ENCODE data around the gene TFPI2.

Gene TFPI2

GRCh38 chr7:93902777-93903423 is 12.3 kb upstream of the TFPI2 start:
- H3K9me3 ChIP-seq (ENCODE audit: low read length), result no peaks in the 10 kb centered on the region
- no peaks in the 10 kb centered on the region for H3K36me3 ChIP-seq (ENCODE audit: insufficient read depth, low read length)
- no peak overlapping the region for H3K4me3 ChIP-seq (ENCODE audit: low read depth in 1 of 2, low read length in 2 of 2)
- H3K27ac ChIP-seq (ENCODE audit: low read depth, low read length), result no peak overlapping the region
- H3K9ac ChIP-seq (ENCODE audit: low read length), result no peak overlapping the region
- H3K4me1 ChIP-seq (ENCODE audit: insufficient read depth, low read length), result no peaks in the 10 kb centered on the region
- no peaks in the 10 kb centered on the region for H3K27me3 ChIP-seq (ENCODE audit: control insufficient read depth in 1 of 2, insufficient read depth in 2 of 2, low read length in 2 of 2)

GRCh38 chr7:93897680-93898079 is 7.1 kb upstream of the TFPI2 start:
- Histone ChIP-seq H3K27me3 (ENCODE audit: control insufficient read depth in 1 of 2, insufficient read depth in 2 of 2, low read length in 2 of 2) (no peaks in the 10 kb centered on the region), H3K4me3 (ENCODE audit: low read depth in 1 of 2, low read length in 2 of 2) (no peak overlapping the region), H3K36me3 (ENCODE audit: insufficient read depth, low read length) (no peaks in the 10 kb centered on the region), H3K4me1 (ENCODE audit: insufficient read depth, low read length) (no peaks in the 10 kb centered on the region), H3K9me3 (ENCODE audit: low read length) (no peaks in the 10 kb centered on the region), H3K27ac (ENCODE audit: low read depth, low read length) (no peak overlapping the region), H3K9ac (ENCODE audit: low read length) (no peak overlapping the region)

- no peaks in the 10 kb centered on the region for H3K27me3 ChIP-seq (ENCODE audit: control insufficient read depth in 1 of 2, insufficient read depth in 2 of 2, low read length in 2 of 2)
- H3K4me1 ChIP-seq (ENCODE audit: insufficient read depth, low read length), result no peaks in the 10 kb centered on the region
- no peak overlapping the region for H3K9ac ChIP-seq (ENCODE audit: low read length)
- H3K36me3 ChIP-seq (ENCODE audit: insufficient read depth, low read length), result no peaks in the 10 kb centered on the region
- H3K4me3 ChIP-seq (ENCODE audit: low read depth in 1 of 2, low read length in 2 of 2), result no peak overlapping the region
- H3K9me3 ChIP-seq (ENCODE audit: low read length), result no peaks in the 10 kb centered on the region
- H3K27ac ChIP-seq (ENCODE audit: low read depth, low read length), result no peak overlapping the region
Measured at GRCh38 chr7:93895859-93896600, 5.5 kb upstream of the TFPI2 start.

GRCh38 chr7:93894966-93895640 is 4.5 kb upstream of the TFPI2 start:
- peaks cover 0 to 4% of the 10 kb centered on the region in 2 donors for H3K27me3 ChIP-seq (ENCODE audit: control insufficient read depth in 1 of 2, insufficient read depth in 2 of 2, low read length in 2 of 2)
- H3K36me3 ChIP-seq (ENCODE audit: insufficient read depth, low read length), result no peaks in the 10 kb centered on the region
- H3K4me3 ChIP-seq (ENCODE audit: low read depth in 1 of 2, low read length in 2 of 2), result no peak overlapping the region
- H3K9me3 ChIP-seq (ENCODE audit: low read length), result no peaks in the 10 kb centered on the region
- no peak overlapping the region for H3K27ac ChIP-seq (ENCODE audit: low read depth, low read length)
- H3K9ac ChIP-seq (ENCODE audit: low read length), result no peak overlapping the region
- H3K4me1 ChIP-seq (ENCODE audit: insufficient read depth, low read length), result no peaks in the 10 kb centered on the region

- H3K27me3 ChIP-seq (ENCODE audit: control insufficient read depth in 1 of 2, insufficient read depth in 2 of 2, low read length in 2 of 2), result peaks cover 0 to 7% of the 10 kb centered on the region in 2 donors
- no peak overlapping the region for H3K27ac ChIP-seq (ENCODE audit: low read depth, low read length)
- no peaks in the 10 kb centered on the region for H3K9me3 ChIP-seq (ENCODE audit: low read length)
- no peaks in the 10 kb centered on the region for H3K36me3 ChIP-seq (ENCODE audit: insufficient read depth, low read length)
- no peaks in the 10 kb centered on the region for H3K4me1 ChIP-seq (ENCODE audit: insufficient read depth, low read length)
- H3K9ac ChIP-seq (ENCODE audit: low read length), result no peak overlapping the region
- H3K4me3 ChIP-seq (ENCODE audit: low read depth in 1 of 2, low read length in 2 of 2), result no peak overlapping the region
Measured at GRCh38 chr7:93894426-93894825, 3.9 kb upstream of the TFPI2 start.

GRCh38 chr7:93890041-93890463 is 501 bp downstream of the TFPI2 start:
- Histone ChIP-seq H3K27me3 (ENCODE audit: control insufficient read depth in 1 of 2, insufficient read depth in 2 of 2, low read length in 2 of 2) (peaks cover 0 to 7% of the 10 kb centered on the region in 2 donors), H3K4me1 (ENCODE audit: insufficient read depth, low read length) (no peaks in the 10 kb centered on the region), H3K4me3 (ENCODE audit: low read depth in 1 of 2, low read length in 2 of 2) (peak overlapping the region; percentile 52 to 71), H3K9ac (ENCODE audit: low read length) (no peak overlapping the region), H3K9me3 (ENCODE audit: low read length) (no peaks in the 10 kb centered on the region), H3K27ac (ENCODE audit: low read depth, low read length) (no peak overlapping the region), H3K36me3 (ENCODE audit: insufficient read depth, low read length) (no peaks in the 10 kb centered on the region)

- Histone ChIP-seq H3K9me3 (ENCODE audit: low read length) (no peaks in the 10 kb centered on the region), H3K9ac (ENCODE audit: low read length) (no peak overlapping the region), H3K27ac (ENCODE audit: low read depth, low read length) (no peak overlapping the region), H3K4me1 (ENCODE audit: insufficient read depth, low read length) (no peaks in the 10 kb centered on the region), H3K36me3 (ENCODE audit: insufficient read depth, low read length) (no peaks in the 10 kb centered on the region), H3K27me3 (ENCODE audit: control insufficient read depth in 1 of 2, insufficient read depth in 2 of 2, low read length in 2 of 2) (peaks cover 0 to 7% of the 10 kb centered on the region in 2 donors), H3K4me3 (ENCODE audit: low read depth in 1 of 2, low read length in 2 of 2) (no peak overlapping the region)
Measured at GRCh38 chr7:93889261-93889660, 1.3 kb downstream of the TFPI2 start.

- H3K9ac ChIP-seq (ENCODE audit: low read length), result no peak overlapping the region
- H3K4me3 ChIP-seq (ENCODE audit: low read depth in 1 of 2, low read length in 2 of 2), result no peak overlapping the region
Measured at GRCh38 chr7:93884541-93884940, 6.0 kb downstream of the TFPI2 start.

GRCh38 chr7:93883917-93884345 is 6.6 kb downstream of the TFPI2 start:
- Histone ChIP-seq H3K27me3 (ENCODE audit: control insufficient read depth in 1 of 2, insufficient read depth in 2 of 2, low read length in 2 of 2) (no peaks in the 10 kb centered on the region), H3K9ac (ENCODE audit: low read length) (no peak overlapping the region), H3K36me3 (ENCODE audit: insufficient read depth, low read length) (no peaks in the 10 kb centered on the region), H3K9me3 (ENCODE audit: low read length) (no peaks in the 10 kb centered on the region), H3K4me1 (ENCODE audit: insufficient read depth, low read length) (no peaks in the 10 kb centered on the region), H3K4me3 (ENCODE audit: low read depth in 1 of 2, low read length in 2 of 2) (no peak overlapping the region), H3K27ac (ENCODE audit: low read depth, low read length) (no peak overlapping the region)

More at GRCh38 chr7:93884541-93884940, 6.0 kb downstream of the TFPI2 start:
- H3K27me3 ChIP-seq (ENCODE audit: control insufficient read depth in 1 of 2, insufficient read depth in 2 of 2, low read length in 2 of 2), result no peaks in the 10 kb centered on the region
- no peaks in the 10 kb centered on the region for H3K36me3 ChIP-seq (ENCODE audit: insufficient read depth, low read length)
- H3K4me1 ChIP-seq (ENCODE audit: insufficient read depth, low read length), result no peaks in the 10 kb centered on the region
- H3K27ac ChIP-seq (ENCODE audit: low read depth, low read length), result no peak overlapping the region
- H3K9me3 ChIP-seq (ENCODE audit: low read length), result no peaks in the 10 kb centered on the region

GRCh38 chr7:93883078-93883916 is 7.3 kb downstream of the TFPI2 start:
- Histone ChIP-seq H3K4me3 (ENCODE audit: low read depth in 1 of 2, low read length in 2 of 2) (no peak overlapping the region), H3K27me3 (ENCODE audit: control insufficient read depth in 1 of 2, insufficient read depth in 2 of 2, low read length in 2 of 2) (no peaks in the 10 kb centered on the region), H3K36me3 (ENCODE audit: insufficient read depth, low read length) (no peaks in the 10 kb centered on the region), H3K4me1 (ENCODE audit: insufficient read depth, low read length) (no peaks in the 10 kb centered on the region), H3K27ac (ENCODE audit: low read depth, low read length) (no peak overlapping the region), H3K9me3 (ENCODE audit: low read length) (no peaks in the 10 kb centered on the region), H3K9ac (ENCODE audit: low read length) (no peak overlapping the region)

- Histone ChIP-seq H3K4me1 (ENCODE audit: insufficient read depth, low read length) (no peaks in the 10 kb centered on the region), H3K27me3 (ENCODE audit: control insufficient read depth in 1 of 2, insufficient read depth in 2 of 2, low read length in 2 of 2) (no peaks in the 10 kb centered on the region), H3K9ac (ENCODE audit: low read length) (no peak overlapping the region), H3K36me3 (ENCODE audit: insufficient read depth, low read length) (no peaks in the 10 kb centered on the region), H3K4me3 (ENCODE audit: low read depth in 1 of 2, low read length in 2 of 2) (no peak overlapping the region), H3K27ac (ENCODE audit: low read depth, low read length) (no peak overlapping the region), H3K9me3 (ENCODE audit: low read length) (no peaks in the 10 kb centered on the region)
Measured at GRCh38 chr7:93882468-93882867, 8.1 kb downstream of the TFPI2 start.
